ENCODE data around the gene TEX30.

Gene TEX30

GRCh38 chr13:102779436-102780159 is 6.0 kb upstream of the TEX30 start:
- peak in 1 of 3 experiments; percentile 18 for DNase-seq (ENCODE audit: low read depth in 3 of 3)

GRCh38 chr13:102777736-102778135 is 4.2 kb upstream of the TEX30 start:
- no peak for DNase-seq (ENCODE audit: low read depth in 3 of 3)

DNA sequence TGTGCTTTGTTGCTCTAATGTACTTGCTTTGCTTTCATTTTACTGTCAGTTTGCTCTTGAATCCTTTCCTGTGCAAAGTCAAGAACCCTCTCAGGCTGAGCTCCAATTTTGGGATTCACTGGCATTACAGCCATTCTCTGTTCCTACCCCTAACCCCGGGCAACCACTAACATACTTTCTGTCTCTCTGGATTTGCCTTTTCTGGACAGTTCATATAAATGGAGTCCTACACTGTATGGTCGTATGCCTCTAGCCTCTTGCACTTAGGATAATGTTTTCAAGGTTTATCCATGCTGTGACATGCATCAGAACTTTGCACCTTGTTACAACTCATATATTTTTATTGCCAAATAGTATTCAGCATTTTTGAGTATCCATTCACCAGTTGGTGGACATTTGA is 2.7 kb upstream of the TEX30 start:
- DNase-seq (ENCODE audit: low read depth in 3 of 3), result no peak

GRCh38 chr13:102774591-102775520 is 1.3 kb upstream of the TEX30 start:
- no peak for DNase-seq (ENCODE audit: low read depth in 3 of 3)

DNA sequence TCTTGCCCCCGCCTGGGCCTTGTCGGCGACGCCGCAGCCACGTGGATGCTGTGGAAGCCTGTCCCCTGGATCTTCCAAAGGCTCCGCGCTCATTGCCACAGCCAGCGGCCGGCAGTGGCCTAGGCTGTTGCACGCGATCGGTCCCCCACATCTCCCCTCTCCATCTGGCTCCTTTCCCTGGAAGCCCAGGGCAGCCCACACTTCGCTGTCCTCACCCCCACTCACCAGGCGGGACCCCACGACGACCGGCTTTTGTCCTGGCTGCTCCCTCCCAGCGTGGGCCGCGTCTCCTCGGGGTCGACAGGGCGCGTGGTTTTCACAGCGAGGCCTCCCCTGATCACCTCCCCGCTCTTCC is 605 bp upstream of the TEX30 start:
- no peak for DNase-seq (ENCODE audit: low read depth in 3 of 3)

GRCh38 chr13:102772042-102772425 is 1.6 kb downstream of the TEX30 start:
- no peak for DNase-seq (ENCODE audit: low read depth in 3 of 3)

DNA sequence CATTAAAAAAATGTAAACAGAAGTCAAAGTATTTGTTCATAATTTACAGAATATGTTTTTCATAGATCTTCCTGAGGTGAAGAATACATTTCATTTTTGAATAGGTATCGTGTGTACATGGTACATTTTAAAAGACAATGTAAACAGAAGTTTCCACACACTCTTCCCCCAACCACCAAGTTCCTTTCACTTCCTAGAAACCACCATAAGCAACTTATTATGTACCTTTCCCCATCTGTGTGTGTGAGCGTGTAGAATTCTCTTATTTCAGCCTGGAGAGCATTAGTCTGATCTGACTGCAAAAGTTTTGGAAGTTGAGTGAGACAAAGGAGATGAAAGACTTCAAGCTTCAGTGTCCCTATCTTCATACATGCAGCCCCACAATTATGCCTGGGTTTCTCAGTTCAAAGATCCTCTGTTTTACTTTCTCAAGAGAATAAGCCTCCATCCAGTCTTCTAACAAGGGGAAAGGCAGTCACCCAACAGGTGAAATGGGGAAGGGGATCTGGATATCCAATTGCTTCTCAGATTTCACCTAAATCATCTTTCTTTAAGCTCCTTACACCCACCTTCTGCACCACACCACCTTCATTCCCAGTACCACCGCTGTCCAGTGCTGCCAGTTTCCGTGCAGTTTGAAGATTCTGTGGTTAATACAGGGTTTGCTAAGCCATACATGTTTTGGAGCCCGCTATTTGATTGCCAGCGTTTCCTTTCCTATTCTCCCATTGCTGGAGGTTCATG is 2.1 kb downstream of the TEX30 start:
- no peak for DNase-seq (ENCODE audit: low read depth in 3 of 3)

GRCh38 chr13:102770435-102770834 is 3.2 kb downstream of the TEX30 start:
- no peak for DNase-seq (ENCODE audit: low read depth in 3 of 3)

GRCh38 chr13:102769679-102770078 is 3.9 kb downstream of the TEX30 start:
- no peak for DNase-seq (ENCODE audit: low read depth in 3 of 3)

GRCh38 chr13:102768909-102769308 is 4.7 kb downstream of the TEX30 start:
- DNase-seq (ENCODE audit: low read depth in 3 of 3), result no peak

DNA sequence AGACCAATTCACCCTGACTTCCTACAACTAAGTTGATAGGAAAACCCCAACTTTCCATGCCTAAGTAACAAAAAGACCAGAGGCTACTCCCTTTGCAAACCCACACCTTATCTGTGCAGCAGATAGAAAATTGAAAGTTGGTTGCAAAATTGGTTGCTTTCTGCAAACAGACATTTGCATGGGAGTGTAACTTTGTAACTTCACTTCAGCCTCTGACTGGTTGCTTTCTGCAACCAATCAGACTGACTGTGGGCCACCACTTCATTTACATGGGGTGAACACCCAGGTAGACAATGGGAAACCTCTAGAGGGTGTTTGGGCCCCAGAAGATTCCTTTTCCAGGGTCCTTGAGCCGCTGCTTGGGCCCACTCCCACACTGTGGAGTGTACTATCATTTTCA is 9.8 kb downstream of the TEX30 start:
- DNase-seq (ENCODE audit: low read depth in 3 of 3), result no peak

DNA sequence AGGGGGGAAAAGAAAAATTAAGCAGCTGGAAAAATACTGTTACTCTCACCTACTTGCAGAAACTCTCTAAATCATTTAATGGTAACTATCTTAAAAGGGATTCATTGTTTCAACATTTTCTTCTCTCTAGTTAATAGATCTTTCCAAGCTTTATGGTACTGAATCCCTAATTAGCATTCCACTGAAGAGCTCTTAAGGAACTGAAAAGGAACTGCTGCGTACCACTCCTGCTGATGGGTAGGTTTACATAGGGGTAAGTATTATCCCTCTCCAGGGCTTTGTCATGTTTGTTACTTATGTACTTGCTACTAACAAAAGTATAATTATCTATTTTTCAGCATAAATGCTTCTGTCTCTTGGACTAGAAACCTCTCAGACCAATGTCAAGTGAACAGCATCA is 12.5 kb downstream of the TEX30 start:
- DNase-seq (ENCODE audit: low read depth in 3 of 3), result no peak

DNA sequence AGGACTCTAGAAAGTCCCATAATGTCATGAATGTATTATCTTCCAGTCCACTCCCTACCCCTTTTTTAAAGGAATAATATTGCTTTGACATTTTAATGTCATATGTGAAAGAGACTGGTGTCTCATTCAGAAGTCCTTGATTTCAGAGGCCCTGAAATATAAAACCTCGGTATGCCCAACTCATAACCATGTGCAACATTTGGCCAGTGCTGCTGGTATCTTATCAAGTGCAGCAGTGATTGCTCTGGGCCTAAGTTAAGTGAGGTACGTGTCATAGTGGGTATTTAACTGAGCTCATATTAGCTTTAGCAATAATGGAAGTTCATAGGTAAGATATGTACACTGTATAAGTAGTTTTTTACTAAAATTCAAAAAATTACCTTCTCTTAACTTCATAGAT is 14.7 kb downstream of the TEX30 start:
- no peak for DNase-seq (ENCODE audit: low read depth in 3 of 3)

GRCh38 chr13:102757006-102757405 is 16.6 kb downstream of the TEX30 start:
- DNase-seq (ENCODE audit: low read depth in 3 of 3), result no peak

- DNase-seq (ENCODE audit: low read depth in 3 of 3), result no peak
These were observed 21.7 kb downstream of the TEX30 start for GRCh38 chr13:102751886-102752285.

DNA sequence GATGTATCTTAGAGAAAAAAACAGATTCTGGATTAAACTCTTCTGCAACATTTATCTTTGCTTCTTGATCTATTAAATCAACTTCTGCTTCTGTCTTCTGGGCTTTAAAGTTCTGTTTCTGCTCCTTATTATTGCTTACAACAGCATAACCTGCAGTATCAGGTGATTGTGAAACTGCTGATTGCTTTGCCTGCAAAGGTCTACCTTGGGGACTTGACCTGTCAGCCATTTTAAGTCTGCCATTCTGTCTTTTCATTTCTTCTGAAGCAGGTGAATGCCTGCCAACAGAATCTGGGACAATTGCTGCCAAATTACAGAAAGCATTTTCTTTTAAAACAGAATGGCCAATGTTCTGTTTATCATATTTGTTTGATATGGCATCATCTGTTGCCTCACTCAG is 31.1 kb downstream of the TEX30 start:
- no peak for DNase-seq (ENCODE audit: low read depth in 3 of 3)

GRCh38 chr13:102742101-102742500 is 31.5 kb downstream of the TEX30 start:
- DNase-seq (ENCODE audit: low read depth in 3 of 3), result no peak

GRCh38 chr13:102729560-102730270 is 43.9 kb downstream of the TEX30 start:
- DNase-seq (ENCODE audit: low read depth in 3 of 3), result no peak

DNA sequence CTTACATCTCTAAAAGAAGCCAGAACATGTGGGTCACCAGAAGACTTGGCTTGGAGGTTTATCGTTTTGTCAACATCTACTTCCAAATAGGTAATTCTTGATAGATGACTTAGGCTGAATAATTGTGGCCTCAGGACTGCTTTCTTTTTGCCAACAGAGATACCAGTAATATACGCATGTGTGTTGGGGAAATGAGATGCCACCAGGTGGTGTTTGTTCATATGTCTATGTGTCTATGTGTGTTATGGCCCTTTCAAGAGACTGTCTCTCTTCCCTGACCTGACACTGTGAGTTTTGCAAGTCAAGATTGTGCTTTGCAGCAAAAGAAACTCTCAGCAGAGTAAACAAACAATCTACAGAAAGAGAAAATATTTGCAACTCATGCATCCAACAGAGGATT is 47.2 kb downstream of the TEX30 start:
- DNase-seq (ENCODE audit: low read depth in 3 of 3), result no peak

GRCh38 chr13:102724923-102725322 is 48.7 kb downstream of the TEX30 start:
- no peak for DNase-seq (ENCODE audit: low read depth in 3 of 3)

DNA sequence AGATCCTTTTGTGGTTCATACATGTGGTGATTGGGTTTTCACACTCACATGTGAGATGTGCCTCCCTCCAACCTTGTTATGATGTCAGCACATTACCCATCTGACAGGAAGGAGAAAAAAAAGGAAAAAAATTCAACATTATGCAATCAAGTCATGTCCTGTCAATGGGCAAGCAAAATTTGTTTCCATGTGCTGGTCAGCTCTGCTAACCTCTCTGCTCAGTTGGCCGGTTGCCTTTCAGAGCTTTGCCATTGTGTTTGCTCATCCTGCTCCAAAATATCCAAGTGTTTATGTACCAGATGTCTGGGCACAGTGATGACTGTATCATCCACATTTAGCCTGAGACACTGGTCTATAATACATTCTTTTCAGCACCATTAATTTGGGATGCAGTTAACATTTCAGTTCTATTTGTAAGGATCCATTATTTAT is 51.8 kb downstream of the TEX30 start:
- DNase-seq (ENCODE audit: low read depth in 3 of 3), result no peak

DNA sequence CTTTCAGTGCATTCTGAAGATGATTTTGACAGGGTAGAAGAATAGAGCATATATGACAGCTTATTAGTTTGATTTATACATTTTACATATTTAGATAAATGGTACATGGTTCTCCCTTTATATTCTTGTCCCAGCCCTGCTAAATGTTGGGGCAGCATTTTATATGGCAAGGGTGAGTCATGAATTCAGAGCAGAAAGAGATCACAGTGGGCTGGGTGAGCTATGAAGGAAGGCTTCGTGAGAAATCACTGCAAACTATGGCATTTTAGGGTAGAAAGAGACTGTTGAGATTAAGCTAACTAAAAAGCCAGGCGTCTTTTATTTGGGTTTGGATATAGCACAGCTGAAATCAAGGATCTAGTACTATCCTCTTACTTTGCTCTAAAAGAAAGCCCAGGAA is 54.8 kb downstream of the TEX30 start:
- no peak for DNase-seq (ENCODE audit: low read depth in 3 of 3)
